Thyroid gland (tissue), 4 donors: ENCODE measurements around the gene TBL1XR1. TPM values are rescaled to one million over a fixed set of nuclear protein-coding genes. Genes with fewer than 3 reads are reported as not detected.
A peak's percentile ranks its signal among the peaks of the same experiment; 100 is the strongest.

ENCODE experiments used
- DNase-seq, 2 donors: peaks; one replicate each; pipeline ENCODE4 v3.0.0-alpha.2; 2019
- H3K27ac ChIP-seq, 3 donors: fragments of 200-600 bp; sonication (generic); 1 replicate in 2 of 3; 2 replicates in 1 of 3; pipeline ENCODE4 v1.5.1; 2016 to 2019; ENCODE audit warnings: mild to moderate bottlenecking in 1 of 3, moderate library complexity in 1 of 3
- H3K27me3 ChIP-seq: fragments of 200-600 bp; sonication (generic); one replicate; pipeline ENCODE4 v1.5.1; 2019
- H3K36me3 ChIP-seq, 2 donors: fragments of 200-600 bp; sonication (generic); one replicate each; pipeline ENCODE4 v1.5.1; 2016 to 2019
- H3K4me1 ChIP-seq, 2 donors: fragments of 200-600 bp; sonication (generic); one replicate each; pipeline ENCODE4 v1.5.1; 2017 to 2019
- H3K4me3 ChIP-seq, 3 donors: fragments of 200-600 bp; sonication (generic); replicated peaks in 1 of 3; 1 replicate in 2 of 3; 2 replicates in 1 of 3; pipeline ENCODE4 v1.5.1; 2016; ENCODE audit warnings: mild to moderate bottlenecking in 1 of 3
- H3K9me3 ChIP-seq: fragments of 200-600 bp; sonication (generic); one replicate; pipeline ENCODE4 v1.5.1; 2017
- POLR2A ChIP-seq, 2 donors: fragments of 450-650 bp; IDR thresholded peaks; one replicate each; pipeline ENCODE4 v1.6.1; 2017; ENCODE audit warnings: antibody characterized with exemption in 2 of 2, mild to moderate bottlenecking in 2 of 2, moderate library complexity in 1 of 2
- WGBS, 2 donors: methylation state at CpG; one replicate each; pipeline ENCODE4 v1.1.5; 2017; 5-methylcytosine and 5-hydroxymethylcytosine counted together
- intact Hi-C: fragments of 100-400 bp; cut with DNase I; formaldehyde crosslinking; loops from one replicate; pipeline ENCODE4 v1.15.1; 2023
- total RNA-seq, 4 donors: library from RNA; depleted of rRNA; stranded (reverse); fragments of >200 nt; gene quantifications; one replicate each; pipeline ENCODE4 v1.2.3, GENCODE V29; 2016
- TF ChIP-seq, protein P1 (sequence below), 6 experiments: fragments of 200-600 bp in 3 of 6; fragments of 450-650 bp in 3 of 6; sonication (generic) in 3 of 6; IDR thresholded peaks; one replicate each; pipeline ENCODE4 v1.5.1; 2016 to 2019; ENCODE audit warnings: antibody characterized with exemption in 6 of 6, mild to moderate bottlenecking in 2 of 6, inconsistent platforms in 1 of 6, moderate library complexity in 1 of 6

The TBL1XR1 gene
- total RNA-seq, 4 donors from 2014 or later = 164 to 239 (median 195) TPM

DNA sequence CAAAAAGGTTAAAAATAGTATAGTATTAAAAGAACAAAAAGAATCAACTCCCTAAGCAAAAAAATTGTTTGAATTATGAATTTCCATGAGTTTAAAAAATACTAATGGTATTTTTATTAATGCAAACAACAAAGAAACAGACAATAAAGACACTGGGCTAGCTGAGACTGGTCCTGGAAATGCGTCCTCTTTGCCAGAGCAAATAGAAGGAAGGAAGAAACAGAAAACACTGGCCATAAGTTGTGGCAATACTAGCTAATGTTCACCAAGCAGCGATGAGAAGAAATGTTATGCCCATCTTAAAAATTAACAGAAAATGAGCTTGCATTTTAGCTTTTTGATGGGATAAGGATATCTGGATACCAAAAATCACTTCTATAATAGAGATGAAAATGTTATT is 88.6 kb downstream of the TBL1XR1 start:
- no peaks in the 10 kb centered on the region for H3K9me3 ChIP-seq
- no peaks in the 10 kb centered on the region for H3K27me3 ChIP-seq
- no peaks in the 10 kb centered on the region for H3K36me3 ChIP-seq
- WGBS, 2 donors = 83 to 89% methylated on average over 2 of the region's 2 CpGs
- no peak for TF ChIP-seq POLR2A (IDR thresholded peaks at IDR 0.05)
- TF ChIP-seq, protein P1, sequence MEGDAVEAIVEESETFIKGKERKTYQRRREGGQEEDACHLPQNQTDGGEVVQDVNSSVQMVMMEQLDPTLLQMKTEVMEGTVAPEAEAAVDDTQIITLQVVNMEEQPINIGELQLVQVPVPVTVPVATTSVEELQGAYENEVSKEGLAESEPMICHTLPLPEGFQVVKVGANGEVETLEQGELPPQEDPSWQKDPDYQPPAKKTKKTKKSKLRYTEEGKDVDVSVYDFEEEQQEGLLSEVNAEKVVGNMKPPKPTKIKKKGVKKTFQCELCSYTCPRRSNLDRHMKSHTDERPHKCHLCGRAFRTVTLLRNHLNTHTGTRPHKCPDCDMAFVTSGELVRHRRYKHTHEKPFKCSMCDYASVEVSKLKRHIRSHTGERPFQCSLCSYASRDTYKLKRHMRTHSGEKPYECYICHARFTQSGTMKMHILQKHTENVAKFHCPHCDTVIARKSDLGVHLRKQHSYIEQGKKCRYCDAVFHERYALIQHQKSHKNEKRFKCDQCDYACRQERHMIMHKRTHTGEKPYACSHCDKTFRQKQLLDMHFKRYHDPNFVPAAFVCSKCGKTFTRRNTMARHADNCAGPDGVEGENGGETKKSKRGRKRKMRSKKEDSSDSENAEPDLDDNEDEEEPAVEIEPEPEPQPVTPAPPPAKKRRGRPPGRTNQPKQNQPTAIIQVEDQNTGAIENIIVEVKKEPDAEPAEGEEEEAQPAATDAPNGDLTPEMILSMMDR (IDR thresholded peaks at IDR 0.05) = no peak
- no peak overlapping the region for H3K4me3 ChIP-seq
- intact Hi-C loops = no loop called here
- peaks cover 50 to 71% of the 10 kb centered on the region in 2 donors for H3K4me1 ChIP-seq
- H3K27ac ChIP-seq = no peak overlapping the region
- DNase-seq = no peak

DNA sequence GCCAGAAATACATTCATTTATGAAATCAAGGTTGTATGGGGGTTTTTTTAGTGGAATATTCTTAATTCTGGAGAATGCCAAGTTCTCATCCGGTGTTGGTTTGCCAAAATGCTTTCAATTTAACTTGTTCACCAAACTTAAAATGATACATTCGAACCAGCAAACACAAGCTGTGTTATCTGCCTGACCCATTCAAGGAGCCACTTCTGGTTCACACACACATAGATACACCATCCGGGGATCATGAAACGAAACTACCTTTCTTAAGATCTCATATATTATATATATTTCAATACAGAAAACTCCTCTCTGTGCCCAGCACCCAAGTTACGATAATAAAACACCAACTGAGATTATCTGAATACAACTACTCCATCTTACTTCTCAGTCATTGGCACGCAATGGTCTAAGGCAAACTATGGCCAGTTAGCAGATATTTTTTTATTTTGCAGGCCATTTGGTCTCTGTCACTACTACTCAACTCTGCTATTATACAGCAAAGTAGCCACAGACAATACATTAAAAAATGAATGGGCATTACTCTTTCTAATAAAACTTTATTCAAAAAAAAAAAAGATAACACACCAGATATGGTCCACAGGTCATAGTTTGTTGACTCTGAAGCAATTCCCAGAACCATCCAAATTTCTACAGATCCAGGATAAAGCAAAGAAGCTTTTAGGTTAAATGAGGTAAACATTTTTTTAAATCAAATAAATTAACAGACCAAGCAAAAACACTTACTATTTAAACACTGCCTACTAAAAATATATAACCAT is 89.6 kb downstream of the TBL1XR1 start:
- Histone ChIP-seq H3K36me3 (no peaks in the 10 kb centered on the region), H3K27ac (no peak overlapping the region), H3K4me3 (no peak overlapping the region), H3K27me3 (no peaks in the 10 kb centered on the region), H3K9me3 (no peaks in the 10 kb centered on the region), H3K4me1 (peaks cover 55 to 71% of the 10 kb centered on the region in 2 donors)
- no peak for DNase-seq
- intact Hi-C loops = no loop called here
- WGBS, 2 donors = 80 to 89% methylated on average over 6 of the region's 6 CpGs
- TF ChIP-seq POLR2A (IDR thresholded peaks at IDR 0.05) = no peak
- TF ChIP-seq, protein P1 (IDR thresholded peaks at IDR 0.05) = no peak

- Histone ChIP-seq H3K4me3 (no peak overlapping the region), H3K9me3 (no peaks in the 10 kb centered on the region), H3K27me3 (no peaks in the 10 kb centered on the region), H3K4me1 (peaks cover 61 to 77% of the 10 kb centered on the region in 2 donors), H3K36me3 (no peaks in the 10 kb centered on the region), H3K27ac (no peak overlapping the region)
- no peak for DNase-seq
- WGBS, 2 donors = 75 to 81% methylated on average over 3 of the region's 3 CpGs
- intact Hi-C loops = no loop called here
- TF ChIP-seq POLR2A (IDR thresholded peaks at IDR 0.05) = no peak
- TF ChIP-seq, protein P1 (IDR thresholded peaks at IDR 0.05) = no peak
These were observed 90.7 kb downstream of the TBL1XR1 start for GRCh38 chr3:177106594-177106993.

GRCh38 chr3:177106184-177106583 is 91.1 kb downstream of the TBL1XR1 start:
- WGBS, 2 donors = 49 to 51% methylated on average over 7 of the region's 7 CpGs
- peak in 1 of 2 donors; percentile 39 for DNase-seq
- Histone ChIP-seq H3K27me3 (no peaks in the 10 kb centered on the region), H3K4me1 (peaks cover 58 to 74% of the 10 kb centered on the region in 2 donors), H3K4me3 (no peak overlapping the region), H3K27ac (no peak overlapping the region), H3K36me3 (no peaks in the 10 kb centered on the region), H3K9me3 (no peaks in the 10 kb centered on the region)
- intact Hi-C loops = no loop called here
- TF ChIP-seq, protein P1 (IDR thresholded peaks at IDR 0.05) = no peak
- TF ChIP-seq POLR2A (IDR thresholded peaks at IDR 0.05) = no peak

DNA sequence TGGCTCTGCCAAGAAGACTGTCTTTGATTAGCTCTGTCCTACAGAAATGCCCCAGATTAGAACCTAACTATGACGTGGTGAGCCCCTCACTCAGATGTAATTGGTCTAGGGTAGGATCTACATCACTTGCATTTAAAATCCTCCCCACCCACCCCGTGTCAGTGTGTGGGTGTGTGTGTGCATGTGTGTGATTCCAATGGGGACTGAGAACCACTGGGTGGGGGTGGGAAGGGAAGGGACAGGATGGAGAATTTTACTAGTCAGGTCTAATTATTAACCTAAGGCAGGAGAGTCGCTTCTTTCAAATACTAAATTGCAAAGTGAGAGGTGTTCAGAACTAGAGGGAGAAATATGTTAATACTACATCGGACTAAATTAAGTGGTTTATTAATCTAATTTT is 91.7 kb downstream of the TBL1XR1 start:
- intact Hi-C loops = no loop called here

More for the DNA sequence above, 91.7 kb downstream of the TBL1XR1 start:
- H3K9me3 ChIP-seq = no peaks in the 10 kb centered on the region
- H3K27ac ChIP-seq = peak overlapping the region in 1 of 3 donors; percentile 4
- peaks cover 53 to 68% of the 10 kb centered on the region in 2 donors for H3K4me1 ChIP-seq
- DNase-seq = no peak
- TF ChIP-seq, protein P1 (IDR thresholded peaks at IDR 0.05) = no peak
- no peak for TF ChIP-seq POLR2A (IDR thresholded peaks at IDR 0.05)
- 80 to 84% methylated on average over 4 of the region's 4 CpGs for WGBS, 2 donors
- H3K36me3 ChIP-seq = no peaks in the 10 kb centered on the region
- no peaks in the 10 kb centered on the region for H3K27me3 ChIP-seq
- H3K4me3 ChIP-seq = no peak overlapping the region
